GM18517 (cell line): ENCODE data around the gene ZSCAN21.

Source experiments
- ATAC-seq: cut with Tn5 transposase; IDR thresholded peaks from one replicate; pipeline ENCODE4 v1.9.1; 2021; ENCODE audit warnings: mild to moderate bottlenecking, moderate library complexity; ENCODE audit not compliant: unreplicated experiment

ZSCAN21 gene

GRCh38 chr7:100024020-100024619, 25.5 kb upstream of the ZSCAN21 start:
- no peak for ATAC-seq

- ATAC-seq = no peak
These were observed 22.4 kb upstream of the ZSCAN21 start for GRCh38 chr7:100027197-100027596.

GRCh38 chr7:100029596-100029995, 20.0 kb upstream of the ZSCAN21 start:
- no peak for ATAC-seq

GRCh38 chr7:100033526-100033925, 16.0 kb upstream of the ZSCAN21 start:
- no peak for ATAC-seq

GRCh38 chr7:100034871-100035510, 14.6 kb upstream of the ZSCAN21 start:
- no peak for ATAC-seq

- no peak for ATAC-seq
These were observed 13.7 kb upstream of the ZSCAN21 start for GRCh38 chr7:100035876-100036275.

GRCh38 chr7:100038326-100038725, 11.2 kb upstream of the ZSCAN21 start:
- ATAC-seq = no peak

- no peak for ATAC-seq
These were observed 9.0 kb upstream of the ZSCAN21 start for GRCh38 chr7:100040575-100040974.

GRCh38 chr7:100044718-100045117, 4.9 kb upstream of the ZSCAN21 start:
- no peak for ATAC-seq

- no peak for ATAC-seq
These were observed 894 bp upstream of the ZSCAN21 start for GRCh38 chr7:100048680-100049079.

GRCh38 chr7:100051611-100052010, 2.0 kb downstream of the ZSCAN21 start:
- no peak for ATAC-seq

GRCh38 chr7:100053215-100053614, 3.6 kb downstream of the ZSCAN21 start:
- ATAC-seq = no peak

- ATAC-seq = no peak
These were observed 7.4 kb downstream of the ZSCAN21 start for GRCh38 chr7:100057006-100057405.

GRCh38 chr7:100059251-100059739, 9.7 kb downstream of the ZSCAN21 start:
- no peak for ATAC-seq

GRCh38 chr7:100061518-100062193, 12.1 kb downstream of the ZSCAN21 start:
- no peak for ATAC-seq

GRCh38 chr7:100063376-100063775, 13.8 kb downstream of the ZSCAN21 start:
- ATAC-seq = no peak

GRCh38 chr7:100064162-100064561, 14.6 kb downstream of the ZSCAN21 start:
- ATAC-seq = no peak

- ATAC-seq = no peak
These were observed 16.0 kb downstream of the ZSCAN21 start for GRCh38 chr7:100065452-100066186.

- no peak for ATAC-seq
These were observed 17.4 kb downstream of the ZSCAN21 start for GRCh38 chr7:100066953-100067352.

GRCh38 chr7:100069991-100070390, 20.4 kb downstream of the ZSCAN21 start:
- no peak for ATAC-seq

GRCh38 chr7:100071018-100071723, 21.6 kb downstream of the ZSCAN21 start:
- ATAC-seq = no peak
